ENCODE data around the gene RPS6KA2. TPM values are rescaled to one million over a fixed set of nuclear protein-coding genes. Genes with fewer than 3 reads are reported as not detected.

RPS6KA2 gene
- polyA plus RNA-seq, 1 donor (not counting 4 experiments of a cell fraction or from before 2014, with no cell fraction given) = 8.2 TPM

GRCh38 chr6:166454692-166455515 is 172.1 kb downstream of the RPS6KA2 start:
- Histone ChIP-seq H3K4me2 (ENCODE audit: control insufficient read depth, extremely low read depth, insufficient read depth, low read depth, low read length) (no peak overlapping the region), H3K27me3 (ENCODE audit: control insufficient read depth, extremely low read depth, insufficient read depth, low read length) (no peaks in the 10 kb centered on the region), H3K9ac (ENCODE audit: control insufficient read depth, extremely low read depth, insufficient read depth, low read length) (no peak overlapping the region), H3K27ac (ENCODE audit: control insufficient read depth, insufficient read depth, low read length) (no peak overlapping the region), H4K20me1 (ENCODE audit: control insufficient read depth, extremely low read depth, insufficient read depth, low read length) (no peaks in the 10 kb centered on the region), H3K9me3 (ENCODE audit: control insufficient read depth, low read depth, low read length) (no peaks in the 10 kb centered on the region), H3K79me2 (ENCODE audit: control insufficient read depth, insufficient read depth, low read length) (no peaks in the 10 kb centered on the region), H3K9me1 (ENCODE audit: control insufficient read depth, extremely low read depth, insufficient read depth, low read length) (no peaks in the 10 kb centered on the region), H3K4me3 (ENCODE audit: control insufficient read depth in 2 of 3, extremely low read depth in 1 of 3, insufficient read depth in 2 of 3, low read depth in 1 of 3, low read length in 3 of 3) (no peak overlapping the region), H3K36me3 (ENCODE audit: control insufficient read depth in 2 of 2, extremely low read depth in 1 of 2, insufficient read depth in 2 of 2, low read length in 2 of 2) (no peaks in the 10 kb centered on the region), H3K4me1 (ENCODE audit: control insufficient read depth, extremely low read depth, insufficient read depth, low read length) (no peaks in the 10 kb centered on the region), H2AFZ (ENCODE audit: control insufficient read depth, low read length) (no peak overlapping the region)
- TF ChIP-seq CTCF (optimal IDR thresholded peaks at IDR 0.05 in 1 of 3, IDR thresholded peaks at IDR 0.05 in 1 of 3, conservative IDR thresholded peaks at IDR 0.05 in 1 of 3; ENCODE audit: extremely low read depth in 1 of 3, insufficient read depth in 2 of 3, low read length in 3 of 3) (no peak), EZH2 (IDR thresholded peaks at IDR 0.05; ENCODE audit: low read length) (no peak)
- dilution Hi-C loops (cut with MboI; ENCODE audit: extremely low pct_ligation_motif_present, low sequenced_read_pairs) = no loop called here
- no peak for DNase-seq (ENCODE audit: low read depth, low spot score)
- no peak for FAIRE-seq

- H4K20me1 ChIP-seq (ENCODE audit: control insufficient read depth, extremely low read depth, insufficient read depth, low read length) = no peaks in the 10 kb centered on the region
- H3K27me3 ChIP-seq (ENCODE audit: control insufficient read depth, extremely low read depth, insufficient read depth, low read length) = no peaks in the 10 kb centered on the region
- no peak overlapping the region for H3K4me2 ChIP-seq (ENCODE audit: control insufficient read depth, extremely low read depth, insufficient read depth, low read depth, low read length)
- DNase-seq (ENCODE audit: low read depth, low spot score) (no peak), FAIRE-seq (no peak)
- no peak overlapping the region for H2AFZ ChIP-seq (ENCODE audit: control insufficient read depth, low read length)
- dilution Hi-C loops (cut with MboI; ENCODE audit: extremely low pct_ligation_motif_present, low sequenced_read_pairs) = no loop called here
- no peaks in the 10 kb centered on the region for H3K9me3 ChIP-seq (ENCODE audit: control insufficient read depth, low read depth, low read length)
- H3K4me1 ChIP-seq (ENCODE audit: control insufficient read depth, extremely low read depth, insufficient read depth, low read length) = no peaks in the 10 kb centered on the region
- no peak overlapping the region for H3K27ac ChIP-seq (ENCODE audit: control insufficient read depth, insufficient read depth, low read length)
- H3K36me3 ChIP-seq (ENCODE audit: control insufficient read depth in 2 of 2, extremely low read depth in 1 of 2, insufficient read depth in 2 of 2, low read length in 2 of 2) = no peaks in the 10 kb centered on the region
- no peaks in the 10 kb centered on the region for H3K79me2 ChIP-seq (ENCODE audit: control insufficient read depth, insufficient read depth, low read length)
- H3K4me3 ChIP-seq (ENCODE audit: control insufficient read depth in 2 of 3, extremely low read depth in 1 of 3, insufficient read depth in 2 of 3, low read depth in 1 of 3, low read length in 3 of 3) = no peak overlapping the region
- H3K9me1 ChIP-seq (ENCODE audit: control insufficient read depth, extremely low read depth, insufficient read depth, low read length) = no peaks in the 10 kb centered on the region
- H3K9ac ChIP-seq (ENCODE audit: control insufficient read depth, extremely low read depth, insufficient read depth, low read length) = no peak overlapping the region
- TF ChIP-seq CTCF (optimal IDR thresholded peaks at IDR 0.05 in 1 of 3, IDR thresholded peaks at IDR 0.05 in 1 of 3, conservative IDR thresholded peaks at IDR 0.05 in 1 of 3; ENCODE audit: extremely low read depth in 1 of 3, insufficient read depth in 2 of 3, low read length in 3 of 3) = no peak
- TF ChIP-seq EZH2 (IDR thresholded peaks at IDR 0.05; ENCODE audit: low read length) = no peak
Measured at GRCh38 chr6:166453651-166454050, 173.4 kb downstream of the RPS6KA2 start.
